Activated T-helper 1 cell treated with anti-CD3 and anti-CD28 coated beads, Interleukin-12 subunit alpha, Interleukin-12 subunit beta, Interleukin-2, Interleukin-4 antibody, amounts not matched to agents 30 ng/mL and 10 ng/mL and 1 ng/mL, durations not matched to agents 14 hours and 24 hours and 36 hours (primary cell): ENCODE results near the gene EXOC4. TPM values are rescaled to one million over a fixed set of nuclear protein-coding genes. Genes with fewer than 3 reads are reported as not detected.

Experiments
- DNase-seq: peaks from one replicate; pipeline ENCODE4 v3.0.0; 2021; ENCODE audit warnings: low spot score
- H3K27ac Mint-ChIP-seq: one replicate; pipeline ENCODE4 v1.8.0; 2021; ENCODE audit warnings: mild to moderate bottlenecking, mixed read lengths
- H3K27me3 Mint-ChIP-seq: one replicate; pipeline ENCODE4 v1.8.0; 2022; ENCODE audit warnings: mild to moderate bottlenecking, moderate library complexity, mixed read lengths; ENCODE audit not compliant: insufficient read depth
- H3K36me3 Mint-ChIP-seq: one replicate; pipeline ENCODE4 v1.8.0; 2021; ENCODE audit warnings: low read depth, mixed read lengths
- H3K4me1 Mint-ChIP-seq: one replicate; pipeline ENCODE4 v1.8.0; 2021; ENCODE audit warnings: low read depth, mixed read lengths
- H3K4me3 Mint-ChIP-seq: one replicate; pipeline ENCODE4 v1.8.0; 2021; ENCODE audit warnings: mild to moderate bottlenecking, moderate library complexity, mixed read lengths
- H3K9me3 Mint-ChIP-seq: one replicate; pipeline ENCODE4 v1.8.0; 2021; ENCODE audit warnings: mixed read lengths
- intact Hi-C: fragments of 100-400 bp; cut with micrococcal nuclease; formaldehyde crosslinking; loops from one replicate; pipeline ENCODE4 v1.15.1; 2024
- total RNA-seq: library from RNA; stranded (reverse); gene quantifications from 2 replicates; pipeline ENCODE4 v1.2.3, GENCODE V29; 2022

EXOC4 gene
- total RNA-seq, 1 donor from 2014 or later, result 58.6 TPM

DNA sequence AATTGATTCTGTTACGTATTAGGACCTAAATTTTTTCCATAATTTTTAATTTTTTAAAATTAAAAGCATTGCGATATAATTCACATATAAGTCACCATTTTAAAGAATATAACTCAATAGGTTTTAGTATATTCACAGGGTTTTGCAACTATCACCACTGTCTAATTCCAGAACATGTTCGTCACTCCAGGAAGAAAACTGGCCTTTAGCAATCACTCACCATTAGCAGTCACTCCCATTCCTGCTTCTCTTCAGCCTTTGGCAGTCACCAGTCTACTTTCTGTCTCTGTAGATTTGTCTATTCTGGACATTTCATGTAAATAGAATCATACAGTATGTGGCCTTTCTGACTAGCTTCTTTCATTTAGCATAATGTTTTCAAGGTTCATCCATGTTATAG is 176.5 kb downstream of the EXOC4 start:
- Mint-ChIP-seq H3K4me1 (peaks cover 7% of the 10 kb centered on the region), H3K27ac (no peak overlapping the region), H3K4me3 (no peak overlapping the region), H3K9me3 (no peaks in the 10 kb centered on the region), H3K27me3 (no peaks in the 10 kb centered on the region), H3K36me3 (peaks cover 3% of the 10 kb centered on the region)
- DNase-seq, result no peak
- intact Hi-C loops, result no loop called here

DNA sequence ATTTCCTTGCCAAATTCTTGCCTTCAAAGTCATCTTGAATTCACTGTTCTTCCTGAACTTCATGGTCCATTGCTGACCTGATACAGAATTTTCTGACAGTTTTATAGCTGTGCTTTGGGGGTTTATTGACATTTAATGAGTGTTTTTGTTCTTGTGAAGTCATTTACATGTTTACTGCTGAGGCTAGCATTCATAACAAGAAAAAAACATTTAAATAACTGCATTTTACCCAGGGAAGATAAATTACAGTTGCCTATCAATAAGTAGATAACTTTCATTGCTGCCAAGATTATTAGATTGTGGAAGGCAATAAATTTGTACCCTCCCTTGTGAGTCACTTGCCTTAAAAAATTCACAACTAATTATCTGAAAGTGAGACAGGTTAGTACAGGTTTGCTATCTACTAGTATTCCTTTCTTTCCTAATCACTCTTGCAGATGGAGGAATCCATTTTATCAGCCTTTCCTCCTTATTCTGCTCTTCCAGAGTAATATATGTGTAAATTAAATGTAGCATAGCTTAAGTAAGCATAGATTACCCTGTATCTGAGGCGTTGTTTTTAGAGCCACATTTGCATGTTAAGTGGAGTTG is 178.4 kb downstream of the EXOC4 start:
- Mint-ChIP-seq H3K9me3 (no peaks in the 10 kb centered on the region), H3K4me1 (peaks cover under 1% of the 10 kb centered on the region), H3K27me3 (no peaks in the 10 kb centered on the region), H3K4me3 (no peak overlapping the region), H3K36me3 (no peaks in the 10 kb centered on the region), H3K27ac (no peak overlapping the region)
- DNase-seq, result no peak
- intact Hi-C loops, result loop anchor here (5.0 to 10.0 kb wide), 3 partner anchors 196 to 716 kb away; partner anchors contain the start of gene CHCHD3

DNA sequence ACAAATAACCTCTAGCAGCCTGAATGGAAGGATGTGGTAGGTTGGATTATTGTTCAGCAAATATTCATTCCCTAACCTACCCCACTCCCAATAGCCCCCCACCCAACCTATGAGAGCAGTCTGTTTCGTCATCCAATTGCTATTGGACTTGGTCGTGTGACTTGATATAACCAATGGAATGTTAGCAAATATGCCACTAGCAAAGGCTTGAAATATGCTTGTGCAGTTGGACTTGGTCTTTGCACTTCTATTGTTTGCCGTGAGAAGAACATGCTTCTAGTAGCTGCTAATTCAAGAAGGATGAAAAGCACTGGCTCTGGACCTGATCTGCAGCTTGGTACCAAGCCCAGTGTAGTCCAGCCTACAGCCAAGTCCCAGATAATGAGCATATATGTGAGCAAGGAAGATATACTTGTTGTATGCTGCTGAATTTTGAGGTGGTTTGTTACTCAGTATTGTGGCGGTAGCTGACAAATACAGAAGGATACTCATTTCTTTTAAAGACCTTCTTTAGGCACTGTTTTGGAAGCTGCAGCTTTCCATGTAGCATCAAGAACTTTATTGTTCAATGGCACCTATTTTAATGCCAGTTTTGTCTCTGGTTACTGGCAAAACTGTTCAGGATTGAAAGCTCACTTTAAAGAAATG is 180.4 kb downstream of the EXOC4 start:
- Mint-ChIP-seq H3K4me1 (no peaks in the 10 kb centered on the region), H3K9me3 (no peaks in the 10 kb centered on the region), H3K4me3 (no peak overlapping the region), H3K36me3 (no peaks in the 10 kb centered on the region), H3K27ac (no peak overlapping the region), H3K27me3 (no peaks in the 10 kb centered on the region)
- no peak for DNase-seq
- intact Hi-C loops, result loop anchor here (5.0 to 10.0 kb wide), 3 partner anchors 198 to 718 kb away; partner anchors contain the start of gene CHCHD3

DNA sequence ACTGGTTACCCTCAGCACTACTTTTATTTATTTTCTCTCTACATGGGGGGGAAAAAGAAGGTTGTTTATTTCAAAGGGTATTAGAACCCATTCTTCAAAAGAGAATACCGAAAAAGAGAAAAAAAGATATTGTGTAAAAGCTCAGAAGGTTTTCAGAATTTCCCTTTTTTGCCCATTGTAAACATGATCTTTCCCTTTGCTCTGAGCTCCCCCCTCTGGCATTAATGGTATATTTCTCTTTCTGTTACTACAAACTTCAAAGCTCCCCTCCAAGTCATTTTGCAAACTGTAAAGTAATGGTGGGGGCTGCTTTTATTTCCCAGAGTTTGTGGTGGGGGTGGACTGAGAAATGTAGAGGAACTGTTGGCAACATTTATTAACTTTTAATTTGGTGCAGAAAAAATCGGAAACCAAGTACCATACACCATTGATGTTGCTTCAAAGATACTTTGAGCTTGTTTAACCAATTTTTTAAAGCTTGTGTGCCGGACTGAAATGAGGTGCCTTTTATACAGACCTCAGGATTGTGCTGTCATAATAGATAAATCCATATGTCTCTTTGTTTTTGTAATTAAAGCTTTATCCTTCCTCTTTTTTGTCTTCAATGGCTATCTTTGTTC is 181.5 kb downstream of the EXOC4 start:
- Mint-ChIP-seq H3K4me3 (no peak overlapping the region), H3K4me1 (no peaks in the 10 kb centered on the region), H3K36me3 (peaks cover under 1% of the 10 kb centered on the region), H3K27me3 (no peaks in the 10 kb centered on the region), H3K27ac (no peak overlapping the region), H3K9me3 (no peaks in the 10 kb centered on the region)
- DNase-seq, result no peak
- intact Hi-C loops, result loop anchor here (1.0 to 10.0 kb wide), 4 partner anchors 200 to 854 kb away; partner anchors contain the start of gene CHCHD3

DNA sequence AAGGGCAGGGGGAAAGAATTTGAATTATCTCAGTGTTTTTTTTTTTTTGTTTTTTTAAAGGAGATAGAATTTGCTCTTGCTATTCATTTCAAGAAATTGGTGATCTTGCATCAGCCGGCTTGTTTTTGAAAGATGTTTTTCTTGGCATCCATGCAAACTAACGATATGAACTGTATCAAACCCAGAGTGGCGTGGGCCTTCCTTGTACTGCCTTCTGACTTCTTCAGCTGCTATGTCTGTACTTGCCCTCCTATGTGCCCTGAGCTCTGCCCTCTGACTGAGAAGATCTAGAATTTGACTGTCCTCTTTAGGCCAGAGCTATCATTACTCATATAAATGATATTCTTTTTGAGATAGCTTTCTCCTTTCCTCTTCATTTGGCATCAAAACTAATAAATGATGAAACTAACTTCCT is 183.1 kb downstream of the EXOC4 start:
- Mint-ChIP-seq H3K27me3 (no peaks in the 10 kb centered on the region), H3K4me3 (no peak overlapping the region), H3K36me3 (peaks cover 4% of the 10 kb centered on the region), H3K9me3 (no peaks in the 10 kb centered on the region), H3K27ac (no peak overlapping the region), H3K4me1 (no peaks in the 10 kb centered on the region)
- intact Hi-C loops, result loop anchor here (10.0 kb wide), 2 partner anchors 201 to 721 kb away; no protein-coding TSS in a partner anchor
- no peak for DNase-seq

DNA sequence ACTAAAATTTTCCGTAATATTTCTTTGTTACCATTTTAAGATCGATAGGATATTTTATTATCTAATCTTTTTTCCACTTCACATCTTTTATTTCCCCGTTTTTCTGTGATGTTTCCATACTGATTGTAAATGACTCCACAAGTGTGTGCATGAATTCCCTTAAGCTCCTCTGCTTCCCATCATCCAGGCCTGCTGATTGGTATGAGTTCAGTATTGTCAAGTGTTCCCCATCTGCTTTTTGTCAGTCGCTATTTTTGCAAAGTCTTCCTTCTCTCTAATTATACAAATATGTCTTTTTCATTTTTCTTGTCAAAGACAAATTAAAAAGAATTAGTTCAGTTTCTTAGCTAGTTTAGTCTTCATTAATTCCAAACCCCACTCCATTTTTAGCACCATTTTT is 184.7 kb downstream of the EXOC4 start:
- intact Hi-C loops, result loop anchor here (10.0 kb wide), 2 partner anchors 203 to 723 kb away; no protein-coding TSS in a partner anchor
- Mint-ChIP-seq H3K4me3 (no peak overlapping the region), H3K27ac (no peak overlapping the region)

DNA sequence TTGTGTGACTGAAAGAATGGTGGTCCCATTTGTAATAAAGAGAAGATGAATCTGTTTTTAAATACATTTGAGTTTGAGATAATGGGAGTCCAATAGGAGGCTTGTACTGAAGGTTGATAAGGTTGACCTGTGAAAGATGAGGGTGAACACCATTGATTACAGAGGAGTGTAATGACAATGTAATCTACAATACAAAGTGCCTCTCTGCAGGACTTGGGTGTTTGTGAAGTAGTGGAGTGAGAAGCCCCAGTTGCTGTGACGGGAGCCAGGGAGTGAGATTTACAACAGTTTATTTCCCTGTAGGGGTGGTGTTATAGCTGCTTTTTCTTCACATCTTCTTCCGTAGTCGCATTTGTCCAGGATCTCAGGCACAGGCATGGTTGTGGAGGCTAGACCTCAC is 189.9 kb downstream of the EXOC4 start:
- Mint-ChIP-seq H3K27ac (no peak overlapping the region), H3K4me3 (no peak overlapping the region), H3K9me3 (no peaks in the 10 kb centered on the region), H3K36me3 (peaks cover 4% of the 10 kb centered on the region), H3K27me3 (no peaks in the 10 kb centered on the region), H3K4me1 (no peaks in the 10 kb centered on the region)
- DNase-seq, result no peak
- intact Hi-C loops, result no loop called here

More for the DNA sequence above, 184.7 kb downstream of the EXOC4 start:
- Mint-ChIP-seq H3K9me3 (no peaks in the 10 kb centered on the region), H3K36me3 (peaks cover 4% of the 10 kb centered on the region), H3K4me1 (no peaks in the 10 kb centered on the region), H3K27me3 (no peaks in the 10 kb centered on the region)
- no peak for DNase-seq

DNA sequence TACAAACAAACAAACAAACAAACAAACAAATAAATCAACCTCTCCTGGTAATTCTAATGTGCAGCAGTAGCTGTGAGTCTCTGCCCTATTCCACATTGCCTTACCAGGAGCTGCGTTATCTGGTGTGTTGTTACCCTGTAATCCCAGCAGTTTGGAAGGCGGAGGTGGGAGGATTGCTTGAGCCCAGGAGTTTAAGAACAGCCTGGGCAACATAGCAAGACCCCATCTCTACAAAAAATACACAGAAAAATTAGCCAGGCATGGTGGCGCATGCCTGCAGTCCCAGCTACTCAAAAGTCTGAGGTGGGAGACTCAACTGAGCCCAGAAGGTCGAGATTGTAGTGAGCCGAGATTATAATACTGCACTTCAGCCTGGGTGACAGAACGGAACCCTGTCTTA is 192.7 kb downstream of the EXOC4 start:
- Mint-ChIP-seq H3K9me3 (no peaks in the 10 kb centered on the region), H3K4me1 (no peaks in the 10 kb centered on the region), H3K27ac (no peak overlapping the region), H3K4me3 (no peak overlapping the region), H3K27me3 (no peaks in the 10 kb centered on the region), H3K36me3 (no peaks in the 10 kb centered on the region)
- intact Hi-C loops, result no loop called here
- no peak for DNase-seq

DNA sequence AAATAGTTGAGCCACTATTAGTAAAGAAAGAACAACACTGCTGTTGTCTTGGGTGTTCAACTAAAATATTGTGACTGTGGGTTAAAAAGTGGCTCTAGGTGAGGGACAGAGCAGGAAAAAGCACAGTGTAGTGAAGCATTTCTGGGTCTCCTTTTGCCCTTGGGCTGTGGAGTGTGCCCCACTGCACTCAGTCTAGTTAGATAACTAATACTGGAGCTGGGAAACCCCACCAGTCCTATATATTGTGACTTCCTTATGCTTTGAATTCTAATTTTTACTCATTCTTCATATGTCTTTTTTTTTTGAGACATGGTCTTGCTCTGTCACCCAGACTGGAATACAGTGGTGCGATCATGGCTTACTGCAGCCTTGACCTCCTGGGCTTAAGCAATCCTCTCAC is 195.1 kb downstream of the EXOC4 start:
- Mint-ChIP-seq H3K27me3 (no peaks in the 10 kb centered on the region), H3K27ac (no peak overlapping the region), H3K36me3 (no peaks in the 10 kb centered on the region), H3K4me3 (no peak overlapping the region), H3K4me1 (no peaks in the 10 kb centered on the region), H3K9me3 (no peaks in the 10 kb centered on the region)
- no peak for DNase-seq
- intact Hi-C loops, result no loop called here

DNA sequence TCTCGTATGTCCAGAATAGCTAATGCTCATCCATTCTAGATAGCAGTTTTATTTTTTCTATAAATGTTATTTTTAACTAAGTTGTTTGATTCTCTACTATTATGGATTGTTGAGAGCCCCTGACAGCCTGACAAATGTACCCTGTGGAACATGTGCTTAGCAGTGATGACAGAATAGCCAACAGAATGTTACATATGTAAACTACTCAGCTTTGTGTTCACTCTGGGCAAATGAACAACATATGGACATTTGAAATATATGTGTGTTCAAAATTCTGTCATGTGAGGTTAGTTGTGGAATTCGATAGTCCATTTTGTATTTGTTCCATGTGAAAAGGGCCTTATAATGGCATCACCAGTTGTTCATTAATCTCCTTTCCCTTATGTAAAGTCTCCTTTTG is 199.7 kb downstream of the EXOC4 start:
- H3K4me3 Mint-ChIP-seq, result no peak overlapping the region
- H3K4me1 Mint-ChIP-seq, result no peaks in the 10 kb centered on the region
- DNase-seq, result no peak
- no peaks in the 10 kb centered on the region for H3K27me3 Mint-ChIP-seq
- intact Hi-C loops, result no loop called here
- no peaks in the 10 kb centered on the region for H3K36me3 Mint-ChIP-seq
- H3K9me3 Mint-ChIP-seq, result no peaks in the 10 kb centered on the region
- no peak overlapping the region for H3K27ac Mint-ChIP-seq

DNA sequence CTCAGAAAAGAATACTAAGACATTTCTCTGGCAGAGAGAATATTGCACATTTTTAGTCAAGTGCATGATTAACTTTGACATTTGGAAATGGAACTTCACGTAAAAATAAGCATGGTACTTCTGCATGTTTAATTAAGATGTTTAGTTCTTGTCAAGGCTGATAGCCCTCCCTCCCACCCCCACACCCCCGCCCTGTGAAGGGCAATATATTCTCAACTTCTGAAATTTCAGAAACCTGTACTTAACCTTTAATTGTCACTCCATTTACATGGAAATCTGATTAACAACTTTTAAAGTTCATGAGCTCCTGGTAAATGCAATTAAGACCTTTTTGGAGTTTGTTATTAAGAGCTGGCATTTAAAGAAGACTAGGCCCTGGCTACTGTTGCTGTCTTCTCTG is 205.8 kb downstream of the EXOC4 start:
- Mint-ChIP-seq H3K4me1 (no peaks in the 10 kb centered on the region), H3K27me3 (no peaks in the 10 kb centered on the region), H3K36me3 (no peaks in the 10 kb centered on the region), H3K27ac (no peak overlapping the region), H3K4me3 (no peak overlapping the region), H3K9me3 (no peaks in the 10 kb centered on the region)
- intact Hi-C loops, result no loop called here
- DNase-seq, result no peak

DNA sequence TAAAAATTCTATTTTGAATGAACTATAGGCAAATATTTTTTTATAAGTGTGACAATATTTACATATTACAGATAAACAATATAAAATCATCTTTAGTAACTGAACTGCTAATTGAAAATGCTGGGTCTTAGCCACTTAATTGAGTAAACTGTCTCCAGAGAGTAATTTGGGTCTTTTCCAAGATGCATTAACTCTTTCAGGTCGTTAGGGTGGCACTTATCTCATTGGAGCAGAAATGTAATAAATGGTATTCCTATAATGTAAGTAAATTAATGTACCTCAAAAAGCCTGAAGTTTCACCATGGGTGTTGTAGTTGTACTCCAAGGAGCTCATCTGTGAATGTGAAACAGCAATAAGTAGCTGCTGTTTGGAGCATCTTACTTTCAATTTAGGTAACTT is 208.5 kb downstream of the EXOC4 start:
- Mint-ChIP-seq H3K27ac (no peak overlapping the region), H3K36me3 (peaks cover 2% of the 10 kb centered on the region)

DNA sequence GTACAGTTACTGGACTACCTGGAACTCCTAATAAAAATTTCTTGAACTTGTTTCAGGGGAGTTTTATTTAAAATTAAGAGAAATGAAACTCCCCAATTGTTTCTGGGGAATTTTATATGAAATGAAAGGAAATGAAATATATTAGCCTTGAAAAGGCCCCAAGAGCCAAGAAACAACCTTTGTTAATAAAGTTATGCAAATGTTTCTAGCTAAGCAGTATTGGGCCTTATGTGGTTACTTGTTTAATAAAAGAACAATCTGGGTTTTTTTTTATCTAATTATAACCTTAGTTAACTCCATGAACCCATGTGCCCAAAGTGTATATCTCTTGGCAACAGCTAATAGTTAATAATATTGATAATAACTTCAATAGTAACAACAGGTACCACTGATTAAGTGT is 222.8 kb downstream of the EXOC4 start:
- Mint-ChIP-seq H3K4me3 (no peak overlapping the region), H3K27me3 (no peaks in the 10 kb centered on the region), H3K27ac (no peak overlapping the region), H3K4me1 (no peaks in the 10 kb centered on the region), H3K36me3 (no peaks in the 10 kb centered on the region), H3K9me3 (no peaks in the 10 kb centered on the region)
- no peak for DNase-seq
- intact Hi-C loops, result no loop called here

More for the DNA sequence above, 208.5 kb downstream of the EXOC4 start:
- no peak for DNase-seq
- intact Hi-C loops, result no loop called here
- Mint-ChIP-seq H3K4me1 (no peaks in the 10 kb centered on the region), H3K9me3 (peaks cover 6% of the 10 kb centered on the region), H3K27me3 (no peaks in the 10 kb centered on the region), H3K4me3 (no peak overlapping the region)
